ENCODE data around the gene PPFIA2.

The PPFIA2 gene

DNA sequence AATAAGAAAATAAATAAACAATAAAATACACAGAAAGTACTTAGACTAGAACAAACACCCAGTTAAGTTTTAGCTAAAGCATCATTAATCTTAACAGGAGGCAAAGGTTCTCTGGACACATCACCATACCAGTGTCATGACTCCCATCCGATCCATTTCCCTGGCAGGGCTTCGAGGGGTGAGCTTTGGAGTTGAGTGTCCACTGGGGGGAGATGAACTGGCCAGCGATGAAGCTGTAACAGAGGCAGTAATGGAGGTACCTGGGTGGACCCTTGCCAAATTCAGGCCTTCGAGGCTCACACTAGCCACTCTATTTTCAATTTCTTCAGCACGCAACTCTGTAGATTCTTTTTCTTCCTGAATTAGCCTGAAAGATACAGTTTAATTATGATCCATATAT is 411.7 kb downstream of the PPFIA2 start:
- no peak for TF ChIP-seq CTCF (IDR thresholded peaks at IDR 0.05)
- no peak overlapping the region for H3K27ac ChIP-seq
- H3K36me3 ChIP-seq: no peaks in the 10 kb centered on the region
- H3K27me3 ChIP-seq: no peaks in the 10 kb centered on the region
- H3K4me3 ChIP-seq (ENCODE audit: low read depth in 1 of 2, low read length in 1 of 2): no peak overlapping the region
- H3K4me1 ChIP-seq (ENCODE audit: control insufficient read depth in 1 of 2, insufficient read depth in 1 of 2, low read depth in 1 of 2, low read length in 1 of 2): no peaks in the 10 kb centered on the region
- H3K9me3 ChIP-seq: no peaks in the 10 kb centered on the region

GRCh38 chr12:81340910-81341309 is 418.2 kb downstream of the PPFIA2 start:
- H3K4me1 ChIP-seq (ENCODE audit: control insufficient read depth in 1 of 2, insufficient read depth in 1 of 2, low read depth in 1 of 2, low read length in 1 of 2): no peaks in the 10 kb centered on the region
- H3K9me3 ChIP-seq: no peaks in the 10 kb centered on the region
- no peaks in the 10 kb centered on the region for H3K27me3 ChIP-seq
- TF ChIP-seq CTCF (IDR thresholded peaks at IDR 0.05): no peak
- no peak overlapping the region for H3K27ac ChIP-seq
- H3K36me3 ChIP-seq: no peaks in the 10 kb centered on the region
- no peak overlapping the region for H3K4me3 ChIP-seq (ENCODE audit: low read depth in 1 of 2, low read length in 1 of 2)

GRCh38 chr12:81339071-81339470 is 420.1 kb downstream of the PPFIA2 start:
- no peaks in the 10 kb centered on the region for H3K9me3 ChIP-seq
- TF ChIP-seq CTCF (IDR thresholded peaks at IDR 0.05): no peak

GRCh38 chr12:81337886-81338285 is 421.3 kb downstream of the PPFIA2 start:
- Histone ChIP-seq H3K4me1 (ENCODE audit: control insufficient read depth in 1 of 2, insufficient read depth in 1 of 2, low read depth in 1 of 2, low read length in 1 of 2) (no peaks in the 10 kb centered on the region), H3K4me3 (ENCODE audit: low read depth in 1 of 2, low read length in 1 of 2) (no peak overlapping the region), H3K9me3 (no peaks in the 10 kb centered on the region), H3K36me3 (no peaks in the 10 kb centered on the region), H3K27me3 (no peaks in the 10 kb centered on the region), H3K27ac (no peak overlapping the region)
- TF ChIP-seq CTCF (IDR thresholded peaks at IDR 0.05): no peak

More at GRCh38 chr12:81339071-81339470, 420.1 kb downstream of the PPFIA2 start:
- Histone ChIP-seq H3K4me1 (ENCODE audit: control insufficient read depth in 1 of 2, insufficient read depth in 1 of 2, low read depth in 1 of 2, low read length in 1 of 2) (no peaks in the 10 kb centered on the region), H3K27me3 (no peaks in the 10 kb centered on the region), H3K4me3 (ENCODE audit: low read depth in 1 of 2, low read length in 1 of 2) (no peak overlapping the region), H3K36me3 (no peaks in the 10 kb centered on the region), H3K27ac (no peak overlapping the region)

DNA sequence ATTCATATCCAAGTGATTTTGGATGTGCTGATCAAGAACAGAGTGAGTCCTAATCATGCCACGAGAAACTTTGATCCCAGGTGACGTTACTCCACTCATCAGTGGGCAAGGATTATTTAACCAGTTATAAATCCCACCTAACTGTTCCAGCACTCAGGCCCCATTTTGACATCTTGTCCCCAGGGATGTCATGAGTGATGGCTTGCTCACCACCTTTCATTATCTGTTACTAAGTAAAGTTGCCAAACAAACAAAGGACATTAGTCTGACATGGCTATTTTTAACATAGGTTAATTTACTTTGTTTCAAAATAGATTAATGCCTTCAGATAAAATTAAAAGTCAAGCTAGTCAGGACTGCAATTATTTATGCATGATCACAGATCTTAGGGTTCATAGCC is 425.3 kb downstream of the PPFIA2 start:
- Histone ChIP-seq H3K4me3 (ENCODE audit: low read depth in 1 of 2, low read length in 1 of 2) (no peak overlapping the region), H3K36me3 (no peaks in the 10 kb centered on the region), H3K9me3 (no peaks in the 10 kb centered on the region), H3K27ac (no peak overlapping the region), H3K4me1 (ENCODE audit: control insufficient read depth in 1 of 2, insufficient read depth in 1 of 2, low read depth in 1 of 2, low read length in 1 of 2) (no peaks in the 10 kb centered on the region), H3K27me3 (no peaks in the 10 kb centered on the region)
- TF ChIP-seq CTCF (IDR thresholded peaks at IDR 0.05): no peak

- Histone ChIP-seq H3K27me3 (no peaks in the 10 kb centered on the region), H3K36me3 (no peaks in the 10 kb centered on the region), H3K9me3 (no peaks in the 10 kb centered on the region), H3K4me3 (ENCODE audit: low read depth in 1 of 2, low read length in 1 of 2) (no peak overlapping the region), H3K4me1 (ENCODE audit: control insufficient read depth in 1 of 2, insufficient read depth in 1 of 2, low read depth in 1 of 2, low read length in 1 of 2) (no peaks in the 10 kb centered on the region), H3K27ac (no peak overlapping the region)
- TF ChIP-seq CTCF (IDR thresholded peaks at IDR 0.05): no peak
These were observed 427.1 kb downstream of the PPFIA2 start for GRCh38 chr12:81332054-81332453.
